ENCODE data around the gene GPD2. TPM values are rescaled to one million over a fixed set of nuclear protein-coding genes. Genes with fewer than 3 reads are reported as not detected.

The GPD2 gene
- total RNA-seq, 3 donors from 2014 or later = 28.8 to 104 (median 79.6) TPM

DNA sequence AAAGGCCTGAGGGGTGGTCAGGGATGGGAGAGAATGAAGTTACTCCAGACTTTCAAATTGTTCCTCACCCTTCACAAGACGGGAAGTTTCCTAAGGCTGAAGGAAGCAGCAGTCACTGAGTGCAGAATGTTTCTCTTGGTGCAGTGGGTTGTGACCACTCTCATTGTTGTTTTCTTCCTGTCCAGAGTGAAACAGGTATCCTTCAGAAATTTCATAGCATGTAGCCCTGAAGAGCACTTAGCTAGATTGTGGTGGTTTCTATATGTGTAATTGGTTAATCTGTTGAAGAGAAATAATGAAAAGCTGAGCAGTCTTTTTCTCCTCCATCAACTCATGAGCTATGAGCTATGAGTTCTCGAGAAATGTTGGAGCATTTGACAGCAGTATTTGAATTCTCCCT lies 96.8 kb downstream of the GPD2 start:
- TF ChIP-seq POLR2A (IDR thresholded peaks at IDR 0.05) (no peak), POLR2AphosphoS5 (IDR thresholded peaks at IDR 0.05) (no peak)
- TF ChIP-seq, protein P1, sequence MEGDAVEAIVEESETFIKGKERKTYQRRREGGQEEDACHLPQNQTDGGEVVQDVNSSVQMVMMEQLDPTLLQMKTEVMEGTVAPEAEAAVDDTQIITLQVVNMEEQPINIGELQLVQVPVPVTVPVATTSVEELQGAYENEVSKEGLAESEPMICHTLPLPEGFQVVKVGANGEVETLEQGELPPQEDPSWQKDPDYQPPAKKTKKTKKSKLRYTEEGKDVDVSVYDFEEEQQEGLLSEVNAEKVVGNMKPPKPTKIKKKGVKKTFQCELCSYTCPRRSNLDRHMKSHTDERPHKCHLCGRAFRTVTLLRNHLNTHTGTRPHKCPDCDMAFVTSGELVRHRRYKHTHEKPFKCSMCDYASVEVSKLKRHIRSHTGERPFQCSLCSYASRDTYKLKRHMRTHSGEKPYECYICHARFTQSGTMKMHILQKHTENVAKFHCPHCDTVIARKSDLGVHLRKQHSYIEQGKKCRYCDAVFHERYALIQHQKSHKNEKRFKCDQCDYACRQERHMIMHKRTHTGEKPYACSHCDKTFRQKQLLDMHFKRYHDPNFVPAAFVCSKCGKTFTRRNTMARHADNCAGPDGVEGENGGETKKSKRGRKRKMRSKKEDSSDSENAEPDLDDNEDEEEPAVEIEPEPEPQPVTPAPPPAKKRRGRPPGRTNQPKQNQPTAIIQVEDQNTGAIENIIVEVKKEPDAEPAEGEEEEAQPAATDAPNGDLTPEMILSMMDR (IDR thresholded peaks at IDR 0.05) = no peak
- no peaks in the 10 kb centered on the region for H3K9me3 ChIP-seq
- intact Hi-C loops (cut with DNase I; ENCODE audit: low total_unique reads) = no loop called here

DNA sequence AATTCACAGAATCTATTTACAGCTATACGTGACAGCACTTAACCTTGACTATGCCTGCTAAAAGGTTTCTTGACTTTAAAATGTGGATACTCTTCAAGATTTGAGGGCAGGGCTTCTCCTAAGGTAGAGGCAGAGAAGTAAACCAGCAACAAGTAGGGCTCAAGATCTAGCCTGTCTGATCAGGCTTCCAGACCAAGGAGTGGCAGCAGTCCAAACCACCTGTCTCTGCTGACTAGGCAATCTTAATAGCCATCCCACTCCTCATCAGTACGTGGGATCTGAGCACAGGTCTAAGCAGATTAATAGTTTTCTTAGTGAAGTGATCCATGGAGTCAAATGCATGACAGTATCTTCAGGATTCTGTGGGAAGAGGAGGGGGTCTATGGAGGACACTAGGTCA lies 100.4 kb downstream of the GPD2 start:
- Histone ChIP-seq H3K9me3 (no peaks in the 10 kb centered on the region), H3K27me3 (no peaks in the 10 kb centered on the region), H3K4me3 (no peak overlapping the region), H3K4me1 (peaks cover 0 to 6% of the 10 kb centered on the region in 2 donors), H3K27ac (peak overlapping the region in 1 of 2 donors; percentile 50), H3K36me3 (no peaks in the 10 kb centered on the region)
- intact Hi-C loops (cut with DNase I; ENCODE audit: low total_unique reads) = no loop called here
- TF ChIP-seq POLR2A (IDR thresholded peaks at IDR 0.05) = no peak
- no peak for TF ChIP-seq POLR2AphosphoS5 (IDR thresholded peaks at IDR 0.05)
- TF ChIP-seq, protein P1 (IDR thresholded peaks at IDR 0.05) = no peak
- DNase-seq (ENCODE audit: low spot score in 2 of 2) = no peak

More for the DNA sequence above, 96.8 kb downstream of the GPD2 start:
- Histone ChIP-seq H3K4me1 (no peaks in the 10 kb centered on the region), H3K36me3 (no peaks in the 10 kb centered on the region), H3K4me3 (no peak overlapping the region), H3K27ac (no peak overlapping the region), H3K27me3 (no peaks in the 10 kb centered on the region)
- DNase-seq (ENCODE audit: low spot score in 2 of 2) = no peak

DNA sequence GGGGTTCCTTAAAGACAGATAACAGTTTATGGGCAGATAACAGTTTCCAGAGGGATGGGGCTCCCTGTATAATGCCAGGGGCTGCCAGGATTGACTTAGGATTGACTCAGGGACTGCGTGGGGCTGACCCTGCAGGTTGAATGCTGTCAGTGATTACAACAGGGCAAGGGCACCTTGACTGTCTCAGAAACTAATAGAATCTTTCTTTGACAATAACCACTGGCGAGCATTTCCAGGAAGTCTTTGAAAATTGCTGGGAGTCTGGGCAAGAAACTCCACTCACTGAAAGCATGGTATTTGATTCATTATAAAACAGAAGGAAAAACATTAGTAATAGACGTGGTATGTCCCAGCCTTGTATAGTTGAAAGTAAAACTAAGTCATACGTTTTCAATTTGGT lies 101.0 kb downstream of the GPD2 start:
- no peak for DNase-seq (ENCODE audit: low spot score in 2 of 2)
- H3K27me3 ChIP-seq = no peaks in the 10 kb centered on the region
- TF ChIP-seq, protein P1 (IDR thresholded peaks at IDR 0.05) = no peak
- TF ChIP-seq POLR2A (IDR thresholded peaks at IDR 0.05) (no peak), POLR2AphosphoS5 (IDR thresholded peaks at IDR 0.05) (no peak)
- H3K36me3 ChIP-seq = no peaks in the 10 kb centered on the region
- no peak overlapping the region for H3K4me3 ChIP-seq
- H3K27ac ChIP-seq = peak overlapping the region in 1 of 2 donors; percentile 50
- no peaks in the 10 kb centered on the region for H3K9me3 ChIP-seq
- H3K4me1 ChIP-seq = peaks cover 0 to 6% of the 10 kb centered on the region in 2 donors
- intact Hi-C loops (cut with DNase I; ENCODE audit: low total_unique reads) = no loop called here

DNA sequence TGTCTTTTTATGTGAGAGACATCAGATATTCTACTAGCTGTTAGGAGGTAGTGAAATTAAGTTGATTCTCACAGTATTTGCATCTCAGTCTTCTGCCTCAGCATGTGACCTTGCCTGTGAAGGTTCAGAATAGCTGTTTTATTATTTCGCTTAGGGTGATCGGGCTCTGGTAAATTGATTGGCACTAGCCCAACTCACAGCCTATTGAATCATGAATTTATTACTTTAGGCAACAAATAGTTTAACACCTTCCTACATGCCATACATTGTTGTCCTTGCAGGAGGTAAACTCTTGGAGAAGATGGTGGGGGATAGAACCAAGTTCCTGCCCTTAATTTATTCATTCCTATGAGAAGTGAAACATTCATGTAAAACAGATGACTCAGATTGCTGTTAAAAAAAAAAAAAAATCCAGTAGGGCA lies 101.9 kb downstream of the GPD2 start:
- Histone ChIP-seq H3K36me3 (no peaks in the 10 kb centered on the region), H3K4me1 (peaks cover 0 to 6% of the 10 kb centered on the region in 2 donors), H3K4me3 (no peak overlapping the region), H3K27ac (no peak overlapping the region), H3K27me3 (no peaks in the 10 kb centered on the region), H3K9me3 (no peaks in the 10 kb centered on the region)
- intact Hi-C loops (cut with DNase I; ENCODE audit: low total_unique reads) = no loop called here
- DNase-seq (ENCODE audit: low spot score in 2 of 2) = no peak
- no peak for TF ChIP-seq POLR2A (IDR thresholded peaks at IDR 0.05)
- TF ChIP-seq POLR2AphosphoS5 (IDR thresholded peaks at IDR 0.05) = no peak
- TF ChIP-seq, protein P1 (IDR thresholded peaks at IDR 0.05) = no peak

DNA sequence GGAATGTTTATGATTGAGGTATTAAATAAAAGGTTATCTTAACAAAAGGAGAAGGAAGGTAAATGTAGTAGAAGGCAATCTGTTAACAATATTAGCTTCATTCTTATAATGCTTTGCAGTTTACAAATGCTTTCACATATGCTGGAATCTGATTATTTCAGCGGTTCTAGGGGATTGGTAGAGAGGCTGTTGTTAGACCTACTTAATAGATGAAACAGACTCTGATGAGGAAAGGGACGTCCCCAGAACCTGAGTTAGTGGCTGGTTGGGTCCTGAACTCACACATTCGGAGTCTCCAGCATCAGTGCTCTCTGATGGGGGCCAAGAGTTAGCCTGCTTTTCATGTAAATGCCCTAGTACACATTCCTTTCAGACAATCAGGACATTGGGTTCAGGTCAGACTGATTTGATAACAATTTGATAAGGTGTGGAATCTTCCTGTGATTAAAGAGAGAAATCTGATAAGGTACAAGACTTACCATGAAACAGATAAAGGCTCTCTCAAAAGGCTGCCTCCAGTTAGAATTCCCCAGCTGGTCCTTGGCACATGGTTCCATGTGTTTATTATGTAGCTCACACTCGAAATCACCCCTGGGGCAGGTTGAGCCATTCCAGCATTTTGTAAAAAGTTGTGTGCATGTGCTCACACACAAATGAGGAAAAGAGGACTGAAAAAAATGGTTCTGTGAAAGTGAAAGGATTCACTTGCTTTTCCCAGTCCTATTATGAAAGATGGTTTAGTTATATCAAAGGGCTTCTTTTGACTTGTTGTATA lies 103.1 kb downstream of the GPD2 start:
- DNase-seq (ENCODE audit: low spot score in 2 of 2) = no peak
- Histone ChIP-seq H3K9me3 (no peaks in the 10 kb centered on the region), H3K27ac (peak overlapping the region in 1 of 2 donors; percentile 45), H3K36me3 (no peaks in the 10 kb centered on the region), H3K4me3 (no peak overlapping the region), H3K4me1 (peaks cover 0 to 6% of the 10 kb centered on the region in 2 donors), H3K27me3 (no peaks in the 10 kb centered on the region)
- intact Hi-C loops (cut with DNase I; ENCODE audit: low total_unique reads) = no loop called here
- TF ChIP-seq, protein P1 (IDR thresholded peaks at IDR 0.05) = no peak
- TF ChIP-seq POLR2A (IDR thresholded peaks at IDR 0.05) (no peak), POLR2AphosphoS5 (IDR thresholded peaks at IDR 0.05) (no peak)

Data from breast epithelium (tissue), 4 donors.